ENCODE measurements around the gene WARS2. TPM values are rescaled to one million over a fixed set of nuclear protein-coding genes. Genes with fewer than 3 reads are reported as not detected.

WARS2 gene
- polyA plus RNA-seq, 2 of the 4 experiments (the other 2 are of a cell fraction), result 5.9 to 7.9 TPM

GRCh38 chr1:118992868-118993699, 147.4 kb downstream of the WARS2 start:
- Histone ChIP-seq H3K4me2 (no peak overlapping the region), H3K4me1 (no peaks in the 10 kb centered on the region), H3K27ac (no peak overlapping the region), H3K4me3 (no peak overlapping the region), H3K9me3 (no peaks in the 10 kb centered on the region)
- no peak for FAIRE-seq
- ChIA-PET POLR2A (no interaction called here), CTCF (no interaction called here)
- ATAC-seq, result no peak
- TF ChIP-seq JUNB (IDR thresholded peaks at IDR 0.05) (no peak), HMGXB4 (CRISPR knock-in tag; IDR thresholded peaks at IDR 0.05; ENCODE audit: borderline replicate concordance) (no peak), ZSCAN20 (CRISPR knock-in tag; IDR thresholded peaks at IDR 0.05) (no peak), HEYL (CRISPR knock-in tag; IDR thresholded peaks at IDR 0.05) (no peak)
- DNase-seq (ENCODE audit: low read depth in 1 of 2, low spot score in 1 of 2), result no peak
- 84% methylated on average over 42 of the region's 53 CpGs for WGBS (ENCODE audit: missing lambda C conversion rate)

DNA sequence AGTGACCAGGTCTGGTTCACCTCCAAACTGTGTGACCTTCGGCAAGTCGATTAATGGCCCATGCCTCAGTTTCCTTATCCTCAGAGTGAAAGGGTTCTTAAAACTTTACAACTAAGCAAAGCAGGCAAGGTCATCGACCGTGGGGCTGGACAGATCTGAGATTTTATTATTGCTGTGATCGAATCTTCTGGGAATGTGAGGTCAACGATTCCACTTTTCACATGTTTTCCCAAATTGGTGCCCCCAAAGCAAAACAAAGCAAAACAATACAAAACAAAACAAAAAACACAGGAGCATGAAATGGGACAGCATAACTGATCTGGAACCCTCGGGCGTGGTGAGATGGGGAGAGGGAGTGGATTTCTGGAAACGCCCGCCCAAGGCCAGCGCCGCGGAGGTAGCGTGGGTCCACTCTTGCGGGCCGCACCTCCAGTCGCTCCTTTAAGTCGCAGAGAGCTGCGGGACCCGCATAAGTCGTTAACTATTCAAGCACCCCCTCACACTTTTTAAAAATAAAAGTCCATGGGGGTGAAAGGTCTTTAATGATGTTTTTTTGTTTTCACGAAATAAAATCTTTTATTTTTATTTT, 148.1 kb downstream of the WARS2 start:
- DNase-seq (ENCODE audit: low read depth in 1 of 2, low spot score in 1 of 2) (no peak), ATAC-seq (no peak), FAIRE-seq (no peak)
- Histone ChIP-seq H3K27ac (no peak overlapping the region), H3K4me1 (no peaks in the 10 kb centered on the region), H3K9me3 (no peaks in the 10 kb centered on the region), H3K4me2 (no peak overlapping the region), H3K4me3 (no peak overlapping the region)
- POLR2A ChIA-PET, result no interaction called here
- TF ChIP-seq REST (IDR thresholded peaks at IDR 0.05) (no peak), EP300 (IDR thresholded peaks at IDR 0.05) (no peak), ZNF302 (CRISPR knock-in tag; IDR thresholded peaks at IDR 0.05) (no peak), HEYL (CRISPR knock-in tag; IDR thresholded peaks at IDR 0.05) (no peak), SREBF2 (IDR thresholded peaks at IDR 0.05) (no peak), PBX3 (IDR thresholded peaks at IDR 0.05) (no peak), ESRRA (IDR thresholded peaks at IDR 0.05; ENCODE audit: borderline replicate concordance, low read length) (no peak), TP53 (CRISPR knock-in tag; IDR thresholded peaks at IDR 0.05) (no peak)
- TF ChIP-seq, protein P1, sequence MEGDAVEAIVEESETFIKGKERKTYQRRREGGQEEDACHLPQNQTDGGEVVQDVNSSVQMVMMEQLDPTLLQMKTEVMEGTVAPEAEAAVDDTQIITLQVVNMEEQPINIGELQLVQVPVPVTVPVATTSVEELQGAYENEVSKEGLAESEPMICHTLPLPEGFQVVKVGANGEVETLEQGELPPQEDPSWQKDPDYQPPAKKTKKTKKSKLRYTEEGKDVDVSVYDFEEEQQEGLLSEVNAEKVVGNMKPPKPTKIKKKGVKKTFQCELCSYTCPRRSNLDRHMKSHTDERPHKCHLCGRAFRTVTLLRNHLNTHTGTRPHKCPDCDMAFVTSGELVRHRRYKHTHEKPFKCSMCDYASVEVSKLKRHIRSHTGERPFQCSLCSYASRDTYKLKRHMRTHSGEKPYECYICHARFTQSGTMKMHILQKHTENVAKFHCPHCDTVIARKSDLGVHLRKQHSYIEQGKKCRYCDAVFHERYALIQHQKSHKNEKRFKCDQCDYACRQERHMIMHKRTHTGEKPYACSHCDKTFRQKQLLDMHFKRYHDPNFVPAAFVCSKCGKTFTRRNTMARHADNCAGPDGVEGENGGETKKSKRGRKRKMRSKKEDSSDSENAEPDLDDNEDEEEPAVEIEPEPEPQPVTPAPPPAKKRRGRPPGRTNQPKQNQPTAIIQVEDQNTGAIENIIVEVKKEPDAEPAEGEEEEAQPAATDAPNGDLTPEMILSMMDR (IDR thresholded peaks at IDR 0.05), result no peak
- TF ChIP-seq, protein P2, sequence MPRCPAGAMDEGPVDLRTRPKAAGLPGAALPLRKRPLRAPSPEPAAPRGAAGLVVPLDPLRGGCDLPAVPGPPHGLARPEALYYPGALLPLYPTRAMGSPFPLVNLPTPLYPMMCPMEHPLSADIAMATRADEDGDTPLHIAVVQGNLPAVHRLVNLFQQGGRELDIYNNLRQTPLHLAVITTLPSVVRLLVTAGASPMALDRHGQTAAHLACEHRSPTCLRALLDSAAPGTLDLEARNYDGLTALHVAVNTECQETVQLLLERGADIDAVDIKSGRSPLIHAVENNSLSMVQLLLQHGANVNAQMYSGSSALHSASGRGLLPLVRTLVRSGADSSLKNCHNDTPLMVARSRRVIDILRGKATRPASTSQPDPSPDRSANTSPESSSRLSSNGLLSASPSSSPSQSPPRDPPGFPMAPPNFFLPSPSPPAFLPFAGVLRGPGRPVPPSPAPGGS (IDR thresholded peaks at IDR 0.05), result no peak
- CTCF ChIA-PET, result no interaction called here
- 77% methylated on average over 22 of the region's 22 CpGs for WGBS (ENCODE audit: missing lambda C conversion rate)
